Sigmoid colon (tissue), 7 donors: ENCODE measurements around the gene TMOD3. TPM values are rescaled to one million over a fixed set of nuclear protein-coding genes. Genes with fewer than 3 reads are reported as not detected.

Experiments
- DNase-seq: peaks from one replicate; pipeline ENCODE4 v3.0.0-alpha.2; 2019
- H3K27ac ChIP-seq, 4 donors: fragments of 200-600 bp; sonication (generic); one replicate each; pipeline ENCODE4 v1.5.1; 2016 to 2019; ENCODE audit warnings: mild to moderate bottlenecking in 1 of 4
- H3K27me3 ChIP-seq, 3 donors: fragments of 200-600 bp; sonication (generic); one replicate each; pipeline ENCODE4 v1.5.1; 2019; ENCODE audit warnings: mild to moderate bottlenecking in 1 of 3
- H3K36me3 ChIP-seq, 4 donors: fragments of 200-600 bp; sonication (generic); one replicate each; pipeline ENCODE4 v1.5.1; 2016 to 2019
- H3K4me1 ChIP-seq, 4 donors: fragments of 200-600 bp; sonication (generic); one replicate each; pipeline ENCODE4 v1.5.1; 2017 to 2019
- H3K4me3 ChIP-seq, 4 donors: fragments of 200-600 bp; sonication (generic); one replicate each; pipeline ENCODE4 v1.5.1; 2017 to 2019; ENCODE audit warnings: mild to moderate bottlenecking in 2 of 4, moderate library complexity in 1 of 4
- H3K9me3 ChIP-seq, 4 donors: fragments of 200-600 bp in 3 of 4; sonication (generic) in 3 of 4; one replicate each; pipeline versions ENCODE4 v1.5.1 to v1.6.1; 2013 to 2019
- EP300 ChIP-seq, 4 donors: sonication (generic); formaldehyde crosslinking; IDR thresholded peaks; one replicate each; pipeline ENCODE4 v1.6.1; 2017; ENCODE audit warnings: antibody characterized with exemption in 4 of 4
- POLR2A ChIP-seq, 2 donors: fragments of 450-650 bp; IDR thresholded peaks; one replicate each; pipeline ENCODE4 v1.6.1; 2016; ENCODE audit warnings: antibody characterized with exemption in 2 of 2, mild to moderate bottlenecking in 2 of 2, moderate library complexity in 2 of 2
- POLR2AphosphoS5 ChIP-seq, 4 donors: sonication (generic); formaldehyde crosslinking; IDR thresholded peaks; one replicate each; pipeline ENCODE4 v1.6.1; 2017; ENCODE audit warnings: antibody characterized with exemption in 4 of 4
- WGBS, 2 donors: extraction: QIAGEN DNeasy Blood & Tissue Kit; methylation state at CpG; one replicate each; pipeline ENCODE4 v1.1.7; 2013; 5-methylcytosine and 5-hydroxymethylcytosine counted together
- intact Hi-C: fragments of 100-400 bp; cut with DNase I; formaldehyde crosslinking; loops from one replicate; pipeline ENCODE4 v1.15.1; 2023
- polyA plus RNA-seq, 3 donors: library from polyadenylated mRNA; stranded (reverse); fragments of 200-250 nt; gene quantifications; one replicate each; pipeline ENCODE4 v1.2.3, GENCODE V29; 2013
- total RNA-seq, 4 donors: library from RNA; depleted of rRNA; stranded (reverse); fragments of >200 nt; gene quantifications; one replicate each; pipeline ENCODE4 v1.1.0, GENCODE V29; 2016
- TF ChIP-seq, protein P1 (sequence below), 4 experiments: fragments of 450-650 bp in 3 of 4; fragments of 200-600 bp in 1 of 4; IDR thresholded peaks; one replicate each; pipeline ENCODE4 v1.5.1; 2016 to 2019; ENCODE audit warnings: antibody characterized with exemption in 4 of 4, mild to moderate bottlenecking in 3 of 4, moderate library complexity in 2 of 4
- donor health status: healthy with polysubstance abuse.
- donor health status: Bipolar disorder and iron deficiency.
- donor health status: healthy.

Gene TMOD3
- total and polyA plus RNA-seq, 7 donors = 10.7 to 23.1 (median 15.3) TPM

DNA sequence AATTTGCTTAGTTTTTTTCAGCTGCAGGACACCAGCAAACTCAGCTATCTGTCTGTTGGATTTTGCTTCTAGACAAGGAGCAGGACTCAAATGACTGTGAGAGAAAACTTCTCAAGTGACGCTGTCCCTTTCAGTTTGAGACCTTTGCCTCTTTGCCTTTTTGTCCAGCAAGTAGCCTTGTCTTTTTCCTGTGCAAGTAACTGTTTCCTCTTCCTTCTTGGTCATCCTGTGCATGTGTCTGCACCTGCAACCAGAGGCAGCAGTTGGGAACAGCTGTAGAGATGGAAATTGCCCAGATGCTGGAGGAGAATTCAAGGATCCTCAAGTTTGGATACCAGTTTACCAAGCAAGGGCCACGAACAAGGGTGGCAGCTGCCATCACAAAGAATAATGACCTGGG lies 23.3 kb upstream of the TMOD3 start:
- TF ChIP-seq, protein P1, sequence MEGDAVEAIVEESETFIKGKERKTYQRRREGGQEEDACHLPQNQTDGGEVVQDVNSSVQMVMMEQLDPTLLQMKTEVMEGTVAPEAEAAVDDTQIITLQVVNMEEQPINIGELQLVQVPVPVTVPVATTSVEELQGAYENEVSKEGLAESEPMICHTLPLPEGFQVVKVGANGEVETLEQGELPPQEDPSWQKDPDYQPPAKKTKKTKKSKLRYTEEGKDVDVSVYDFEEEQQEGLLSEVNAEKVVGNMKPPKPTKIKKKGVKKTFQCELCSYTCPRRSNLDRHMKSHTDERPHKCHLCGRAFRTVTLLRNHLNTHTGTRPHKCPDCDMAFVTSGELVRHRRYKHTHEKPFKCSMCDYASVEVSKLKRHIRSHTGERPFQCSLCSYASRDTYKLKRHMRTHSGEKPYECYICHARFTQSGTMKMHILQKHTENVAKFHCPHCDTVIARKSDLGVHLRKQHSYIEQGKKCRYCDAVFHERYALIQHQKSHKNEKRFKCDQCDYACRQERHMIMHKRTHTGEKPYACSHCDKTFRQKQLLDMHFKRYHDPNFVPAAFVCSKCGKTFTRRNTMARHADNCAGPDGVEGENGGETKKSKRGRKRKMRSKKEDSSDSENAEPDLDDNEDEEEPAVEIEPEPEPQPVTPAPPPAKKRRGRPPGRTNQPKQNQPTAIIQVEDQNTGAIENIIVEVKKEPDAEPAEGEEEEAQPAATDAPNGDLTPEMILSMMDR (IDR thresholded peaks at IDR 0.05) = no peak
- TF ChIP-seq EP300 (IDR thresholded peaks at IDR 0.05) (no peak), POLR2AphosphoS5 (IDR thresholded peaks at IDR 0.05) (no peak), POLR2A (IDR thresholded peaks at IDR 0.05) (no peak)
- H3K4me3 ChIP-seq = no peak overlapping the region
- no peak overlapping the region for H3K27ac ChIP-seq
- H3K36me3 ChIP-seq = peaks cover 0 to 79% (median 20%) of the 10 kb centered on the region in 4 donors
- no peaks in the 10 kb centered on the region for H3K4me1 ChIP-seq
- H3K9me3 ChIP-seq = no peaks in the 10 kb centered on the region
- WGBS, 2 donors = 79 to 90% methylated on average over 2 of the region's 2 CpGs
- intact Hi-C loops = no loop called here
- H3K27me3 ChIP-seq = no peaks in the 10 kb centered on the region
- DNase-seq = no peak

DNA sequence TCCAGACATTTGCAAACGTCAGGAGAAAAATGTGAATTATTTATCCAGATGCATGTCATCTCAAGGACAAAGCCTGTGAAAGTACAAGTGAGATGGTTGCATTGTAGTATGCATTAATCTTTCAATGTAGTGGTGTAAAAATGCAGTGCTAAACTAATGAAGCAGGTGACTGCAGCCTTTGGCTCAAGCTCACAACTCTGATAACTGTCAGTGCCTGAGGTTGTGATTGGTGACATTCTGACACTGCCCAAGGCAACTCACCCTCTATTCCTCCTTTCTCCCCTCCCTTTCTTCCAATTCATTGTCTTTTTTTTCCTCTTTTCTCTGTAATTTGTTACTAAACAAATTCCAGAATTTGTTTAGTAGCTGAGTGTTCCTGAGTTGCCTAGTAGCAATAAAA lies 20.0 kb upstream of the TMOD3 start:
- no peak overlapping the region for H3K4me3 ChIP-seq
- intact Hi-C loops = no loop called here
- 26 to 50% methylated on average over 1 of the region's 1 CpG for WGBS, 2 donors
- peaks cover 0 to 75% (median 17%) of the 10 kb centered on the region in 4 donors for H3K36me3 ChIP-seq
- no peaks in the 10 kb centered on the region for H3K4me1 ChIP-seq
- H3K27ac ChIP-seq = no peak overlapping the region
- no peak for DNase-seq
- H3K27me3 ChIP-seq = no peaks in the 10 kb centered on the region
- H3K9me3 ChIP-seq = no peaks in the 10 kb centered on the region
- TF ChIP-seq POLR2A (IDR thresholded peaks at IDR 0.05) (no peak), POLR2AphosphoS5 (IDR thresholded peaks at IDR 0.05) (no peak), EP300 (IDR thresholded peaks at IDR 0.05) (no peak)
- TF ChIP-seq, protein P1 (IDR thresholded peaks at IDR 0.05) = no peak

DNA sequence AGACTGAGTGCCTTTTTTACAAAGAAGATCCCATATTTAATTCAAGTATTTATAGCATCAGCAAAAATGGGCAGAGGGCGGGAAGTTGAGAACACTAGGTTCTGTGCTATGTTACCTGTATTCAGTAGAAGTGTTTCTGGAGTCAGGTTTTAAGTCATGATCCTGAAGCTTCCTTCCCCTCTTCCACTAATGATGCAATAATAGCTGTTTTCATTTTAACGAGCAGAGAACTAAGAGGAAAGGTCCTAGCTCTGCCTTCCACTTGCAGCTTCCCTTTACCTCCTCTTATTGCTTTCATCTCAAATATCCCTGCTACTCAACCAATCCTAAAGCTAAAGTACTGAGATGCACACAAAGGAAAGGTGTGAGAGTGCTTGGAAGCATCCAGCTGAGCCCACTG lies 16.9 kb upstream of the TMOD3 start:
- H3K9me3 ChIP-seq = no peaks in the 10 kb centered on the region
- intact Hi-C loops = no loop called here
- H3K36me3 ChIP-seq = peaks cover 0 to 56% (median 3%) of the 10 kb centered on the region in 4 donors
- no peak overlapping the region for H3K27ac ChIP-seq
- DNase-seq = no peak
- H3K4me1 ChIP-seq = no peaks in the 10 kb centered on the region
- WGBS, 2 donors = 87 to 95% methylated on average over 2 of the region's 2 CpGs
- TF ChIP-seq EP300 (IDR thresholded peaks at IDR 0.05) (no peak), POLR2AphosphoS5 (IDR thresholded peaks at IDR 0.05) (no peak), POLR2A (IDR thresholded peaks at IDR 0.05) (no peak)
- TF ChIP-seq, protein P1 (IDR thresholded peaks at IDR 0.05) = no peak
- no peak overlapping the region for H3K4me3 ChIP-seq
- no peaks in the 10 kb centered on the region for H3K27me3 ChIP-seq

DNA sequence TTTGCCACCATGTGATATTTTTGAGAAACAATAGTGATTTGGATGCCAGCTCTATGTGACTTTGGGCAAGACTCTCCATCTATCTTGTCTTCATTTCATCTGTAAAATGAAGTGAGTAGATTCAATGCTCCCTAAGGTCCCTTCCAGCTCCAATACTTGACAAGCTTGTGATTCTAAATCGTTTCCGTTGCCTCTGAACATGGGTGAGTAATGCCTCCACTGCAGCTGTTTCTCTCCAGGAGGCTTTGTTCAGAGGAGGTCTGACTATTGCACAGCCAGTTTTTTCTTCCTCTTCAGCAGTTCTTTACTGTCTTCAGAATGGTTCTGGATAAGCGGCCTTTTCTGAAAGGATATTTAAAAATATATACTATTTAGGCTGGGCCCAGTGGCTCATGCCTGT lies 14.8 kb upstream of the TMOD3 start:
- Histone ChIP-seq H3K27ac (no peak overlapping the region), H3K27me3 (no peaks in the 10 kb centered on the region), H3K4me3 (no peak overlapping the region), H3K36me3 (peaks cover 0 to 36% (median 0%) of the 10 kb centered on the region in 4 donors), H3K4me1 (no peaks in the 10 kb centered on the region), H3K9me3 (no peaks in the 10 kb centered on the region)
- TF ChIP-seq EP300 (IDR thresholded peaks at IDR 0.05) (no peak), POLR2AphosphoS5 (IDR thresholded peaks at IDR 0.05) (no peak), POLR2A (IDR thresholded peaks at IDR 0.05) (no peak)
- TF ChIP-seq, protein P1 (IDR thresholded peaks at IDR 0.05) = no peak
- DNase-seq = no peak
- intact Hi-C loops = no loop called here
- 94% methylated on average over 3 of the region's 3 CpGs for WGBS, 2 donors

DNA sequence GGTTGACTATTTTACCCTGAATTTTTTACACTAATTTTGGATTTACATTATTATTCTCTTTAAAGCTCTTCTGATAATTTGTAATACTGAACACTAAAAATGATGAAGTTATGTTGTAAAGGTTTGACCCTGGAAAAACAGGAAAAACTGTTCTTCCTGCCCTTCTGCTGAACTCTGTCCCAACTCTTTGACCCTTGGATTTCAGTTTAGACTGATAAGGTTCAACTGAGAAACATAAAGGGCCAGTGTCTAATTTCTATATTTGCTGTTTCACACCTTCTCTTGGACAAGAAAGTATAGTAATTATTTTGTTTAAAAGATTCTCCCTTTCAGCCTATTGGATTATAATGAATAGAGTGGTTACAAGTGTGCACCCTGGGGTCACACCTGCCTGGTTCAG lies 12.8 kb upstream of the TMOD3 start:
- Histone ChIP-seq H3K27ac (no peak overlapping the region), H3K9me3 (no peaks in the 10 kb centered on the region), H3K27me3 (no peaks in the 10 kb centered on the region), H3K4me3 (no peak overlapping the region), H3K36me3 (peaks cover 0 to 17% (median 0%) of the 10 kb centered on the region in 4 donors), H3K4me1 (no peaks in the 10 kb centered on the region)
- intact Hi-C loops = no loop called here
- no peak for DNase-seq
- no peak for TF ChIP-seq POLR2A (IDR thresholded peaks at IDR 0.05)
